HFF-Myc (cell line): ENCODE results near the gene GSC2.

ENCODE experiments used
- DNase-seq: peaks from one replicate; pipeline ENCODE4 v3.0.0-alpha.2; 2011; ENCODE audit warnings: low read depth; ENCODE audit errors: extremely low read depth
- H3K4me3 ChIP-seq: replicated peaks from 2 replicates; pipeline ENCODE4 v1.5.1; 2011; ENCODE audit warnings: low read depth, mild to moderate bottlenecking, control low read depth, low read length
- TF ChIP-seq, protein P1 (sequence below): IDR thresholded peaks from 2 replicates; pipeline ENCODE4 v1.5.1; 2012; ENCODE audit warnings: mild to moderate bottlenecking, low read depth, low read length, control low read depth; ENCODE audit errors: missing control alignments

The GSC2 gene

DNA sequence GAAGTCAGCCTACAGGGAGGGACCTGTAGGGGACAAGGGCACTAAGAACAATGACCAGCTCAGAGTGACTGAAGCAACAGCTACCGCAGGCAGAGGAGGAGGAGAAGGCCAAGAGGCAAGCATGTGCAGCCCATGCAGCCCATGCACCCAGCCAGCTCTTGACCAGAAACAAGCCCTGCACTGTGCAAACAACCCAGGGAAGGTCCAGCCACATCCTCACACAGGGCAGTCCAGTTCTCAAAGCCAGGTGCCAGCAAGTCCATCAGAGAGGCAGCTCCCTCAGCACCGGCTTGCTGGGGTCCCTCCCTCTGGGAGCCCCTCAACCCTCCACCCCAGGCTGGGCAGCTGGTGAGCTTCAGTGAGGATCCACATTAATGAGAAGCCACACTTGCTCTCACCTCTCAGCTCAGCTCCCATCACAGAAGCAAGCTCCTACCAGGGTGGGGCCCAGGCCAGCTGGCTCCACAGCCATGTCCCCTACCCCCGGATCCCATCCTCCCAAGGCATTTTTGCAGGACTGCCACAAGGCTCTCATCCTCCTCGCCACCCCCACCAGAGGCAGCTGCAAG, 35.0 kb downstream of the GSC2 start:
- no peak for DNase-seq
- H3K4me3 ChIP-seq, result no peak overlapping the region
- TF ChIP-seq, protein P1, sequence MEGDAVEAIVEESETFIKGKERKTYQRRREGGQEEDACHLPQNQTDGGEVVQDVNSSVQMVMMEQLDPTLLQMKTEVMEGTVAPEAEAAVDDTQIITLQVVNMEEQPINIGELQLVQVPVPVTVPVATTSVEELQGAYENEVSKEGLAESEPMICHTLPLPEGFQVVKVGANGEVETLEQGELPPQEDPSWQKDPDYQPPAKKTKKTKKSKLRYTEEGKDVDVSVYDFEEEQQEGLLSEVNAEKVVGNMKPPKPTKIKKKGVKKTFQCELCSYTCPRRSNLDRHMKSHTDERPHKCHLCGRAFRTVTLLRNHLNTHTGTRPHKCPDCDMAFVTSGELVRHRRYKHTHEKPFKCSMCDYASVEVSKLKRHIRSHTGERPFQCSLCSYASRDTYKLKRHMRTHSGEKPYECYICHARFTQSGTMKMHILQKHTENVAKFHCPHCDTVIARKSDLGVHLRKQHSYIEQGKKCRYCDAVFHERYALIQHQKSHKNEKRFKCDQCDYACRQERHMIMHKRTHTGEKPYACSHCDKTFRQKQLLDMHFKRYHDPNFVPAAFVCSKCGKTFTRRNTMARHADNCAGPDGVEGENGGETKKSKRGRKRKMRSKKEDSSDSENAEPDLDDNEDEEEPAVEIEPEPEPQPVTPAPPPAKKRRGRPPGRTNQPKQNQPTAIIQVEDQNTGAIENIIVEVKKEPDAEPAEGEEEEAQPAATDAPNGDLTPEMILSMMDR, result no peak

DNA sequence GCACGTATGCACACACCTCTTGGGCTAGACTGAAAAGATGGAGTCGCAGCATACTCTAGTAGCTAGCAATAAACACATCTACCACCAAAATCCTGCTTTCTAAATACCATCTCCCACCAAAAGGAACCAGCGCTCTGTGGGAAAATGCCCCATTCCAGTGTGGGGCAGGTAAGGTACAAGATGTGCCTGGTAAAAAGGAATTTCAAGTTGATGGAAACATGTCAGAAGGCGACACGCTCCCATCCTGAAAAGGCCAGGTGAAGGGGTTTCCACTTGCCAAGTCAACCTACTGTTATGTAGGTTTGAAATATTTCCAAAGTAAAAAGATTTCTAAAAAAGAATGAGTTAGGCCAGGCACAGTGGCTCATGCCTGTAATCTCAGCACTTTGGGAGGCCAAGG, 36.7 kb downstream of the GSC2 start:
- no peak overlapping the region for H3K4me3 ChIP-seq
- no peak for DNase-seq
- TF ChIP-seq, protein P1, result no peak

DNA sequence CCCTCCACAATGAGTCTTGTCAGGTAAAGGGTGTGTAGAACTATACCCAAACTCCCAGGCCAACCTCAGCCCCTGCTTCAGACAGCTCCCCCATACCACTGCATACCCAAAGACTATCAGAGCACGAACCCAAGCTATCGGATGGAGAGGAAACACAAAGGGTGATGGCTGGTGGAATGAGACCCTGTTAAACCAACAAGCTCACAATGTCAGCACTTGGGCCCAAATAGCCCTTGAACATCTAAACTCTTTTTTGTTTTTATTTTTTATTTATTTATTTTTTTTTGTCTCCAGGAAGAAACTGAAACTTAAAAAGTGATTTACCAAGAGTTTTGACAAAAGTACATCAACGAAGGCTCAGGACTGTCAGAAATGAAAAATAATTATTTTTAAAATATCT, 38.5 kb downstream of the GSC2 start:
- no peak overlapping the region for H3K4me3 ChIP-seq
- TF ChIP-seq, protein P1, result no peak
- no peak for DNase-seq

DNA sequence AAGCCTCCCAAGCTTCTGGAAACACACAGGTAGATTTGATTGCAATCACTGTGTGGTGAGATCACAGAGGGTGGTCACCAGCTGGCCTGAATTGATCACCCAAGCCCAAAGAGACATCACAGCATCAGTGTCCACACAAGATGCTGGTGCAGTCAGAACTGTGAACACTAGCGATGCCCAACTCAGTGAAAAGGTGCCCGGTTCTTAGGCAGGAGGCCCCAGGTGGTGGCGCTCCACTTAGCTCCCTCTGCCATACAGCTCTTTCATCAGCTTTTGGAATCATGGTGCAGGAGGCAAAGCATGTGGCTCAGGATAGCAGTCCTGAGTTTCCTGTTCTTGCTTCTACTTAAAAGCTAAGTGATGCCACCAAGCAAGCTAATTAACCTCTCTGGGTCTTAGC, 39.0 kb downstream of the GSC2 start:
- DNase-seq, result no peak
- TF ChIP-seq, protein P1, result no peak
- no peak overlapping the region for H3K4me3 ChIP-seq

DNA sequence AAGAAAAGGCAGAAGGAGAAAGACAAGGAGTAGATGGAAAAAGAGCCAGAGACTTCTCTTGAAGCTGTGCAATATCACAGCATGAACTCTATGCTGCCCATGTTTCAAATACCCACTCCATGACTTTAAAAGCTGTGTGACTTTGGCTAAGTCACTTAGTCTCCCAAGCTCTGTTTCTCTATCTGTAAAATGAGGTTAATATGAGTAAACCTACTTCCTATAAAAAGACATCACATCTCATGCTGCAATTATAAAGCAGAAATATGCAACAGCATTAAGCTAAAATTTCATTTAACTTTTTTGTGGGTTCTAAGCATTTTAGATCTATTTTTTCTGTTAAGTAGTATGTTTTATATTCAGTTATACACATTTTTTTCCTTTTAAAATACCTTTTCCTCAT, 39.4 kb downstream of the GSC2 start:
- TF ChIP-seq, protein P1, result no peak
- H3K4me3 ChIP-seq, result no peak overlapping the region
- no peak for DNase-seq

DNA sequence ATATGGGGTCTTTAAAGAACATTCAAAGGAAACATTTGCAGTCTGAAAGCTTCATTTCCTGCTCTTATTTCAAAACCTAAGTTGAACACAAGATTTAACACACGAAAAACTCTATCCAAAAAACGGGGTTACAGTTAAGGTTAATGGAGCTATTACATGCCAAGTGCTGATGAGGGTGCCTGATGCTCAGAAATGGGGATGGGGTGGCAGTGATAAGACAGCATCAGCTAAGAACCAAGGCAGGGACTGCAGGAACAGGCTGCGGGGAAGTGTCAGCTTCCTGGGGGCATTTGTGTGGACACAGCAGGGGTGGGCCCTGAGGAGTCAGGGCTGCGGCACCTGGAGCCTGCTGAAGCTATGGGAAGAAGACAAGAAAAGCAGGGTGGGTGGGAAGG, 40.0 kb downstream of the GSC2 start:
- no peak overlapping the region for H3K4me3 ChIP-seq
- TF ChIP-seq, protein P1, result no peak
- DNase-seq, result no peak

DNA sequence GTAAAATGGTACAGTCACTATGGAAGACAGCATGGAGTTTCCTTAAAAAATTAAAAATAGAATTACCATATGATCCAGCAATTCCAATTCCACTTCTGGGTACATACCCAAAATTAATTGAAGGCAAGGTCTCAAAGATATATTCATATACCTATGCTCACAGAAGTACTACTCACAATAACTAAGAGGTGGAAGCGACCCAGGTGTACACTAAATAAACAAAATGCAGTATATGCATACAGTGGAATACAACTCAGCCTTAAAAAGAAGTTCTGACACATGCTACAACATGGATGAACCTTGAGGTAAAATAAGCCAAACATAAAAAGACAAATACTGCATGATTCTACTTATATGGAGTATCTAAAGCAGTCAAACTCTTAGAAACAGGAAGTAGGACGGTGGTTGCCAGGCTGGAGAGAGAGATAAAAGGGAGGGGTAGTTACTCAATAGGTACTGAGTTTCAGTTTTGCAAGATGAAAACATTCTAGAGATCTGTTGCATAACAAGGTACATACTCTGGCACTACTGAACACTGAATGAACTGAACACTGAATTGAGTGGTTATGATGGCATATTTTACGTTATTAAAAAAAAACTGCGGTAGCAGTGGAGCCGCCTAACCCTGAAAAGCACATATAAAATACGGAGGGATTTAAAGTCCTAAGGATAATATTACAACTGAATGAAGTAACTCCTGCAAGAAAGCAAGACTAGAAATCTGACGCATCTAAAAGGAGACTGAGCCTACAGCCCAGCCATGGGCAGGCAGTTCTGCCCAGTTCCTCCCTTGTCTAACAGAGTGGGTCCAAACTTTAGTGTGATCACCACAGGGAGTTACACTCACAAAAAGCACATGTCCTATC, 40.7 kb downstream of the GSC2 start:
- H3K4me3 ChIP-seq, result no peak overlapping the region
- no peak for DNase-seq
- TF ChIP-seq, protein P1, result no peak
